ENCODE results near the gene CHODL.

Gene CHODL

GRCh38 chr21:18294100-18294499, 49.5 kb downstream of the CHODL start:
- no peak for DNase-seq

GRCh38 chr21:18298228-18298627, 53.6 kb downstream of the CHODL start:
- DNase-seq: no peak

All from CD4-positive, alpha-beta T cell treated with Interleukin-1 beta for 1 hour (primary cell).